Naive thymus-derived CD4-positive, alpha-beta T cell (primary cell): ENCODE results near the gene ENOX1. TPM values are rescaled to one million over a fixed set of nuclear protein-coding genes. Genes with fewer than 3 reads are reported as not detected.

ENCODE experiments used
- ATAC-seq: fragments of 150-1000 bp; cut with Tn5 transposase; 2 replicates; pipeline ENCODE4 v1.10.0; 2021; ENCODE audit warnings: mild to moderate bottlenecking, moderate library complexity
- CTCF ChIA-PET: fragments of 350-600 bp; sonication (Branson Sonifier 250); formaldehyde crosslinking; loops from one replicate; lab custom pipeline; 2021; ENCODE audit warnings: antibody characterized with exemption; lab: Charles Lee
- POLR2A ChIA-PET: fragments of 350-600 bp; sonication (Branson Sonifier 250); formaldehyde crosslinking; loops from one replicate; lab custom pipeline; 2021; ENCODE audit warnings: antibody characterized with exemption, inconsistent platforms; lab: Charles Lee
- DNase-seq, 9 donors: peaks; one replicate each; pipeline versions ENCODE4 v3.0.0 to v3.0.0-alpha.2; 2020 to 2022; ENCODE audit warnings: mixed read lengths in 1 of 9
- H3K27ac ChIP-seq: one replicate; pipeline ENCODE4 v1.7.0; 2013; ENCODE audit warnings: mild to moderate bottlenecking, low read depth, low read length, moderate library complexity
- H3K27me3 ChIP-seq, 2 donors: one replicate each; pipeline ENCODE4 v1.7.0; 2013; ENCODE audit warnings: low read length in 2 of 2, mild to moderate bottlenecking in 2 of 2, moderate library complexity in 2 of 2; ENCODE audit not compliant: control insufficient read depth in 2 of 2, insufficient read depth in 2 of 2
- H3K36me3 ChIP-seq, 3 experiments: 1 replicate in 2 of 3; 2 replicates in 1 of 3; pipeline ENCODE4 v1.7.0; 2013; ENCODE audit warnings: low read length in 3 of 3, mild to moderate bottlenecking in 3 of 3, moderate library complexity in 1 of 3; ENCODE audit not compliant: insufficient read depth in 3 of 3, control insufficient read depth in 2 of 3
- H3K4me1 ChIP-seq, 2 donors: one replicate each; pipeline ENCODE4 v1.7.0; 2013; ENCODE audit warnings: low read length in 2 of 2, mild to moderate bottlenecking in 2 of 2, moderate library complexity in 1 of 2; ENCODE audit not compliant: control insufficient read depth in 2 of 2, insufficient read depth in 2 of 2
- H3K4me3 ChIP-seq: 2 replicates; pipeline ENCODE4 v1.7.0; 2013; ENCODE audit warnings: mild to moderate bottlenecking, low read length
- H3K9me3 ChIP-seq, 3 experiments: 1 replicate in 2 of 3; 2 replicates in 1 of 3; pipeline ENCODE4 v1.7.0; 2013; ENCODE audit warnings: low read length in 3 of 3; ENCODE audit not compliant: control insufficient read depth in 2 of 3
- H3K27ac Mint-ChIP-seq, 9 donors: one replicate each; pipeline ENCODE4 v1.8.0; 2020 to 2022; ENCODE audit warnings: mixed read lengths in 9 of 9, mild to moderate bottlenecking in 8 of 9, moderate library complexity in 5 of 9, inconsistent platforms in 2 of 9
- H3K27me3 Mint-ChIP-seq, 5 donors: one replicate each; pipeline ENCODE4 v1.8.0; 2021 to 2022; ENCODE audit warnings: mixed read lengths in 5 of 5, mild to moderate bottlenecking in 1 of 5
- H3K36me3 Mint-ChIP-seq, 5 donors: one replicate each; pipeline ENCODE4 v1.8.0; 2020 to 2022; ENCODE audit warnings: mixed read lengths in 5 of 5, mild to moderate bottlenecking in 3 of 5, inconsistent platforms in 1 of 5
- H3K4me1 Mint-ChIP-seq, 7 donors: one replicate each; pipeline ENCODE4 v1.8.0; 2020 to 2022; ENCODE audit warnings: mixed read lengths in 7 of 7, mild to moderate bottlenecking in 3 of 7, inconsistent platforms in 1 of 7
- H3K4me3 Mint-ChIP-seq, 10 donors: one replicate each; pipeline ENCODE4 v1.8.0; 2020 to 2022; ENCODE audit warnings: mild to moderate bottlenecking in 10 of 10, mixed read lengths in 10 of 10, moderate library complexity in 6 of 10, inconsistent platforms in 2 of 10
- H3K9me3 Mint-ChIP-seq, 11 donors: one replicate each; pipeline ENCODE4 v1.8.0; 2020 to 2022; ENCODE audit warnings: mixed read lengths in 11 of 11, mild to moderate bottlenecking in 4 of 11, inconsistent platforms in 1 of 11, moderate library complexity in 1 of 11
- intact Hi-C, 2 donors: fragments of 100-400 bp; cut with micrococcal nuclease; formaldehyde crosslinking; loops; one replicate each; pipeline ENCODE4 v1.15.1; 2023
- polyA plus RNA-seq, 2 donors: library from polyadenylated mRNA; unstranded; fragments of 300-500 nt; fragmentation: Illumina TruSeq; gene quantifications; one replicate each; pipeline ENCODE4 v1.2.3, GENCODE V29; 2021
- total RNA-seq, 6 experiments: library from RNA in 5 of 6; stranded (reverse) in 5 of 6; gene quantifications; 1 replicate in 5 of 6; 2 replicates in 1 of 6; pipeline ENCODE4 v1.2.3 and lab custom pipeline; 2021 to 2026

Gene ENOX1
- total and polyA plus RNA-seq, 7 experiments from 2014 or later = 0.17 TPM; not detected in 6

- CTCF ChIA-PET = no interaction called here
These were observed 267.9 kb downstream of the ENOX1 start for GRCh38 chr13:43518833-43519232.

GRCh38 chr13:43516401-43516833 is 270.4 kb downstream of the ENOX1 start:
- Histone ChIP-seq H3K36me3 (no peaks in the 10 kb centered on the region), H3K27me3 (peaks cover 0 to 2% of the 10 kb centered on the region in 2 donors), H3K4me3 (no peak overlapping the region), H3K27ac (no peak overlapping the region), H3K4me1 (no peaks in the 10 kb centered on the region), H3K9me3 (no peaks in the 10 kb centered on the region)
- H3K36me3 Mint-ChIP-seq = no peaks in the 10 kb centered on the region
- H3K4me1 Mint-ChIP-seq = no peaks in the 10 kb centered on the region
- H3K27me3 Mint-ChIP-seq = peaks cover 3 to 24% (median 7%) of the 10 kb centered on the region in 5 donors
- DNase-seq (no peak), ATAC-seq (no peak)
- intact Hi-C loops = no loop called here
- H3K27ac Mint-ChIP-seq = no peak overlapping the region
- no peak overlapping the region for H3K4me3 Mint-ChIP-seq
- ChIA-PET POLR2A (no interaction called here), CTCF (no interaction called here)
- H3K9me3 Mint-ChIP-seq = no peaks in the 10 kb centered on the region

More at GRCh38 chr13:43518833-43519232, 267.9 kb downstream of the ENOX1 start:
- H3K36me3 ChIP-seq = no peaks in the 10 kb centered on the region
- POLR2A ChIA-PET = no interaction called here
- no peak overlapping the region for H3K4me3 ChIP-seq
- H3K4me1 ChIP-seq = no peaks in the 10 kb centered on the region
- peaks cover 0 to 2% of the 10 kb centered on the region in 2 donors for H3K27me3 ChIP-seq
- H3K27me3 Mint-ChIP-seq = peaks cover 0 to 20% (median 9%) of the 10 kb centered on the region in 5 donors
- ATAC-seq (no peak), DNase-seq (no peak)
- H3K4me1 Mint-ChIP-seq = no peaks in the 10 kb centered on the region
- intact Hi-C loops = no loop called here
- H3K27ac Mint-ChIP-seq = no peak overlapping the region
- H3K36me3 Mint-ChIP-seq = no peaks in the 10 kb centered on the region
- no peak overlapping the region for H3K4me3 Mint-ChIP-seq
- no peak overlapping the region for H3K27ac ChIP-seq
- H3K9me3 ChIP-seq = no peaks in the 10 kb centered on the region
- H3K9me3 Mint-ChIP-seq = no peaks in the 10 kb centered on the region

GRCh38 chr13:43515531-43515930 is 271.2 kb downstream of the ENOX1 start:
- no peak overlapping the region for H3K4me3 Mint-ChIP-seq
- no peak for DNase-seq
- no peak for ATAC-seq
- no peaks in the 10 kb centered on the region for H3K36me3 Mint-ChIP-seq
- ChIA-PET POLR2A (no interaction called here), CTCF (no interaction called here)
- Histone ChIP-seq H3K9me3 (no peaks in the 10 kb centered on the region), H3K4me1 (no peaks in the 10 kb centered on the region), H3K27me3 (peaks cover 0 to 2% of the 10 kb centered on the region in 2 donors), H3K4me3 (no peak overlapping the region), H3K36me3 (no peaks in the 10 kb centered on the region), H3K27ac (no peak overlapping the region)
- intact Hi-C loops = no loop called here
- H3K9me3 Mint-ChIP-seq = no peaks in the 10 kb centered on the region
- H3K27me3 Mint-ChIP-seq = peaks cover 2 to 23% (median 7%) of the 10 kb centered on the region in 5 donors
- H3K27ac Mint-ChIP-seq = no peak overlapping the region
- H3K4me1 Mint-ChIP-seq = no peaks in the 10 kb centered on the region

DNA sequence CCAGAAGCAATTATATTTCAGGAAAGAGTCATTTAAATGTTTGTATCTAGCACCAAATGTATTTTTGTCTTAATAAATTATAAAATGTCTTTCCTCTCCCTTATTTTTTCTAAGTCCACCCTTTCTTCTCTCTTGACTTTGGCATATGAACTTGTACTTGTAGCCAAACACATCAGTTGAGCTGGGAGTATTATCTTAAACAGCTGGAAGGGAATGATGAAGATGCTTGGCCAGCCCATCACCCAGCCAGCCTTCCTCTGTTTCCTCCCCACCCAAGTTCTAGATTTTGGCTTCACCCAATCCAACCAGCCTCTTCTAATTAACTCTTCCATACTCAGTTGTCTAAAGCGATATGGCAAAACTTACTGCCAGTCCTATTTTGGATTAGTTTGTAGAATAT is 272.5 kb downstream of the ENOX1 start:
- ATAC-seq (no peak), DNase-seq (no peak)
- intact Hi-C loops = no loop called here
- Histone ChIP-seq H3K9me3 (no peaks in the 10 kb centered on the region), H3K36me3 (no peaks in the 10 kb centered on the region), H3K4me3 (no peak overlapping the region), H3K4me1 (no peaks in the 10 kb centered on the region), H3K27me3 (peaks cover 0 to 2% of the 10 kb centered on the region in 2 donors), H3K27ac (no peak overlapping the region)
- peaks cover 0 to 14% (median 3%) of the 10 kb centered on the region in 5 donors for H3K27me3 Mint-ChIP-seq
- H3K4me3 Mint-ChIP-seq = no peak overlapping the region
- no peaks in the 10 kb centered on the region for H3K9me3 Mint-ChIP-seq
- no peak overlapping the region for H3K27ac Mint-ChIP-seq
- CTCF ChIA-PET = no interaction called here
- H3K4me1 Mint-ChIP-seq = no peaks in the 10 kb centered on the region
- POLR2A ChIA-PET = no interaction called here
- H3K36me3 Mint-ChIP-seq = no peaks in the 10 kb centered on the region

DNA sequence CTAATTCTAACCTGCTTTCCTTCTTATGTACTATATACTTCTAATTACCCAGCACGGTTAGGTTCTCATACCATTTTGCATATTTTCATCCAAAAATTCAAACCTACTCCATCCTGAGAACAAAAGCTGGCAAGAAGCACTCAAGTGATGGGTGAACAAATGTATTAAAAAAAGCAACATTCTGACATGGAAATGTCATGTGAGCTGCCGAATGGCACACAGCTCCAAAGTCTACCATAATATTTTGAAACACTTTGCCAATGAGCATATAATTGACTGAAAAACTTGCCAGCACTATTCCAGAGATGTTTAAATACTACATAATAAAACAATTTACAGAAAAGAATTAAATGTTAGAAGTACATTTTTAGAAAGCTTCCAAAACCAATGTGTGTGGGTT is 274.6 kb downstream of the ENOX1 start:
- Histone ChIP-seq H3K4me1 (no peaks in the 10 kb centered on the region), H3K27ac (no peak overlapping the region), H3K27me3 (peaks cover 0 to 2% of the 10 kb centered on the region in 2 donors), H3K9me3 (no peaks in the 10 kb centered on the region), H3K4me3 (no peak overlapping the region), H3K36me3 (no peaks in the 10 kb centered on the region)
- Mint-ChIP-seq H3K4me1 (no peaks in the 10 kb centered on the region), H3K4me3 (no peak overlapping the region), H3K27me3 (peaks cover 0 to 14% (median 3%) of the 10 kb centered on the region in 5 donors), H3K36me3 (no peaks in the 10 kb centered on the region), H3K9me3 (peaks cover 0 to 2% (median 0%) of the 10 kb centered on the region in 11 donors), H3K27ac (no peak overlapping the region)
- ATAC-seq = no peak
- ChIA-PET CTCF (no interaction called here), POLR2A (no interaction called here)
- intact Hi-C loops = no loop called here
- no peak for DNase-seq

DNA sequence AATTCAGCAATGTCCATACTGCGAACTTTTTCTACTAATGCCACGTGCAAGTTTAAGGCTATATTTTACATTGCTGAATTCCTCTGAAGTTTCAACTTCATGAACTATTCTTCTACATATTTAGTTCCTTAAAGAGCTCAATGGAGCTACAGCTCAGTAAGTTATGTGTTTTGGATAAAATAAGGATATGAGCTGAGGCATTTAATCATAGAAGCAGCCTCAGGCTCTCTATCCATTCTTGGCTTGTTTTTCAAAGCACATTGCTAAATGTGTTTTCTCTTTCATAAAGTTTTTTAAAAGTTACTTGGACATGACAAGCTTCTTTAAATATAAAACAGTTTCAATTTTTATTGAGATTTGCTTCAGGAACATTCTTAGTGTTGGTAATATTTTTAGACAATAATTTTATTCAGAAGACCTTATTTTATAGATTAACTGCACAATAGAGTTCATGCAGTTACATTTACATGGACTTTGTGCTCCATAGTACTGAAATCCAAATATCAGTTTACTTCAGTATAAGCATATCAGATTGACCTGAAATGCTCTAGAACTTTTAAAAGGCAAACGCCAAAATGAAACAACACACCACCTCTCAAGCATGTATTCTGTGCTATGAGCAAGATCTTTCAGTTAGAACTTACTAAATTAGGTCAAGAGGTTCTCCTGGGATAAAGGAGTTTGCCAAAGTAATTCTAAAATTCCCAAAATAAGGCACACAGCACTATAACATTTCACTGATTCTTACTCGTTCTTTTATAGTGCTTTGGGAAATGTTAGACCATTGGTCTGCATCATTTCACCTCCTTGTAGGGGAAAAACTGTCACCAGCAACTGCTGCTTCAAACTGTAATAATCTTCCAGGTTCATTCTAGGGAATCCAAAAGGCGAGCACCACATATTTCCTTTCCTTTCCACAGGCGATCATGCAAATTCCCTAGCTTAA is 275.5 kb downstream of the ENOX1 start:
- POLR2A ChIA-PET = no interaction called here
- H3K27ac Mint-ChIP-seq = no peak overlapping the region
- intact Hi-C loops = no loop called here

More for the DNA sequence above, 275.5 kb downstream of the ENOX1 start:
- no peak overlapping the region for H3K4me3 Mint-ChIP-seq
- H3K9me3 Mint-ChIP-seq = peaks cover 0 to 2% (median 0%) of the 10 kb centered on the region in 11 donors
- Histone ChIP-seq H3K4me1 (no peaks in the 10 kb centered on the region), H3K9me3 (no peaks in the 10 kb centered on the region), H3K4me3 (no peak overlapping the region), H3K27ac (no peak overlapping the region), H3K36me3 (no peaks in the 10 kb centered on the region), H3K27me3 (peaks cover 0 to 2% of the 10 kb centered on the region in 2 donors)
- peaks cover 0 to 14% (median 3%) of the 10 kb centered on the region in 5 donors for H3K27me3 Mint-ChIP-seq
- no peaks in the 10 kb centered on the region for H3K4me1 Mint-ChIP-seq
- ATAC-seq (no peak), DNase-seq (no peak)
- CTCF ChIA-PET = interaction anchor here (0.8 kb wide), 1 partner anchor 11 kb away, joined by 3 read pairs; no protein-coding TSS in a partner anchor
- H3K36me3 Mint-ChIP-seq = no peaks in the 10 kb centered on the region
